GM12872 (cell line): ENCODE results near the gene CYB5D1.

Experiments used
- TF ChIP-seq, protein P1 (sequence below): IDR thresholded peaks from 3 replicates; pipeline ENCODE4 v1.5.1; 2011; ENCODE audit warnings: low read depth, mild to moderate bottlenecking, low read length, moderate library complexity; ENCODE audit not compliant: insufficient read depth

CYB5D1 gene

DNA sequence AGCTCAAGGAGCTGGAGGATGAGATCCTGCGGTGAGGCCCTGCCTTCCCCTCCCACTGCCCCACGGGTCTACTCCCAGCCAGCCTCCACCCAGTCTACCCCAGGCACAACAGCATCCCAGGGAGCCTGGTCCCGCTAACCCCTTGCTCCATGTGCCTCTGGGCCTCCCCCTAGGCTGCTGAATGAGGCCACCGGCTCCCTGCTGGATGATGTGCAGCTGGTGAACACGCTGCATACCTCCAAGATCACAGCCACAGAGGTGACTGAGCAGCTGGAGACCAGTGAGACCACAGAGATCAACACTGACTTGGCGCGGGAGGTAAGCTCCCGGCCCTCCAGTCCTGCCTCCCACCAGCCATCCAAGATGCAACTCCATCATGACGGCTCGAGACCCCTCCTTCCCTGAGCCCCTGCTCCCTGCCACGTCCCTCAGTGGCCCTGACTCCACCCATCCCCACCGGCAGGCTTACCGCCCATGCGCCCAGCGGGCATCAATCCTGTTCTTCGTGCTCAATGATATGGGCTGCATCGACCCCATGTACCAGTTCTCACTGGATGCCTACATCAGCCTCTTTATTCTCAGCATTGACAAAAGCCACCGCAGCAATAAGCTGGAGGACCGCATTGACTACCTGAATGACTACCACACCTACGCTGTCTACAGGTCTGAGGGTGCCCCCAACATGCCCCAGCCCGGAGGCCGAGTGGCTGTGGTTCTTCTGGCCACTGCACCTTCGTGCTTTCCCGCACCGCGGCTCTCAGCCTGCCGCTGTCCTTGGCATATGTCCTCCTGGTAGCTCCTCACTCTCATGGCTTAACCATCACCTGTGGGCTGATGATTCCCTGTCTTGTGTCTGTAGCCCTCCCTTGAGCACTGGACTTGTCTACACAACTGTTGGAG, 38.8 kb upstream of the CYB5D1 start:
- TF ChIP-seq, protein P1, sequence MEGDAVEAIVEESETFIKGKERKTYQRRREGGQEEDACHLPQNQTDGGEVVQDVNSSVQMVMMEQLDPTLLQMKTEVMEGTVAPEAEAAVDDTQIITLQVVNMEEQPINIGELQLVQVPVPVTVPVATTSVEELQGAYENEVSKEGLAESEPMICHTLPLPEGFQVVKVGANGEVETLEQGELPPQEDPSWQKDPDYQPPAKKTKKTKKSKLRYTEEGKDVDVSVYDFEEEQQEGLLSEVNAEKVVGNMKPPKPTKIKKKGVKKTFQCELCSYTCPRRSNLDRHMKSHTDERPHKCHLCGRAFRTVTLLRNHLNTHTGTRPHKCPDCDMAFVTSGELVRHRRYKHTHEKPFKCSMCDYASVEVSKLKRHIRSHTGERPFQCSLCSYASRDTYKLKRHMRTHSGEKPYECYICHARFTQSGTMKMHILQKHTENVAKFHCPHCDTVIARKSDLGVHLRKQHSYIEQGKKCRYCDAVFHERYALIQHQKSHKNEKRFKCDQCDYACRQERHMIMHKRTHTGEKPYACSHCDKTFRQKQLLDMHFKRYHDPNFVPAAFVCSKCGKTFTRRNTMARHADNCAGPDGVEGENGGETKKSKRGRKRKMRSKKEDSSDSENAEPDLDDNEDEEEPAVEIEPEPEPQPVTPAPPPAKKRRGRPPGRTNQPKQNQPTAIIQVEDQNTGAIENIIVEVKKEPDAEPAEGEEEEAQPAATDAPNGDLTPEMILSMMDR: no peak

GRCh38 chr17:7820231-7820630, 37.6 kb upstream of the CYB5D1 start:
- TF ChIP-seq, protein P1: no peak

DNA sequence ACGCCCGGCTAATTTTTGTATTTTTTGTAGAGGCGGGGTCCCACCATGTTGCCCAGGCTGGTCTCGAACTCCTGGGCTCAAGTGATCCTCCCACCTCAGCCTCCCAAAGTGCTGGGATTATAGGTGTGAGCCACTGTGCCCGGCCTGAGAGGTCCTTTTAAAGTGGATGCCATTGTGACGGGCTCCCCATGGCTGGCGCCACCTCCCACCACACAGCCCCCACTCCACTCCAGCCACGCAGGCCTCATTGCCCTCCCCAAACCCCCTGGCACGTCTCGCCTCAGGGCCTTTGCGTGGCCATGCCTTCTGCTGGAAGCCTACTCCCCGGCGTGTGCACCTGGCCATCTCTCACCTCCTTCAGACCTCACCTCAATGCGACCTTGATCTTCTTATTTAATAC, 35.7 kb upstream of the CYB5D1 start:
- TF ChIP-seq, protein P1: no peak

DNA sequence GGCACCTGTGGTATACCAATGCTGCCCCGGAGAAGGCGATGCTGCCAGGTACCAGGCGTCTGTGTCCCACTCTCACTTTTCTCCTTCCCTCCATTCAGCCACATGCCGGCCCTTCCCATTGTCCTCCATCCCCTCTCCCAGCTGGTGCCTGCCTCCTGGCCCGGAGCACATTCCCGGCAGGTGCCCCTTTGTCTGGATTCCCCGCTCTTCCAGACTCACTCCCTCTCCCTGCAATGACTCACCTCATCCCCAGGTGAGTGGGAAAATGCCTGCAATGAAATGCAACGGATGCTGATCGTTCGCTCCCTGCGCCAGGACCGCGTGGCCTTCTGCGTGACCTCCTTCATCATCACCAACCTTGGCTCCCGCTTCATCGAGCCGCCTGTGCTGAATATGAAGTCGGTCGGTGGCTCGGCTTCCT, 34.2 kb upstream of the CYB5D1 start:
- TF ChIP-seq, protein P1: no peak

DNA sequence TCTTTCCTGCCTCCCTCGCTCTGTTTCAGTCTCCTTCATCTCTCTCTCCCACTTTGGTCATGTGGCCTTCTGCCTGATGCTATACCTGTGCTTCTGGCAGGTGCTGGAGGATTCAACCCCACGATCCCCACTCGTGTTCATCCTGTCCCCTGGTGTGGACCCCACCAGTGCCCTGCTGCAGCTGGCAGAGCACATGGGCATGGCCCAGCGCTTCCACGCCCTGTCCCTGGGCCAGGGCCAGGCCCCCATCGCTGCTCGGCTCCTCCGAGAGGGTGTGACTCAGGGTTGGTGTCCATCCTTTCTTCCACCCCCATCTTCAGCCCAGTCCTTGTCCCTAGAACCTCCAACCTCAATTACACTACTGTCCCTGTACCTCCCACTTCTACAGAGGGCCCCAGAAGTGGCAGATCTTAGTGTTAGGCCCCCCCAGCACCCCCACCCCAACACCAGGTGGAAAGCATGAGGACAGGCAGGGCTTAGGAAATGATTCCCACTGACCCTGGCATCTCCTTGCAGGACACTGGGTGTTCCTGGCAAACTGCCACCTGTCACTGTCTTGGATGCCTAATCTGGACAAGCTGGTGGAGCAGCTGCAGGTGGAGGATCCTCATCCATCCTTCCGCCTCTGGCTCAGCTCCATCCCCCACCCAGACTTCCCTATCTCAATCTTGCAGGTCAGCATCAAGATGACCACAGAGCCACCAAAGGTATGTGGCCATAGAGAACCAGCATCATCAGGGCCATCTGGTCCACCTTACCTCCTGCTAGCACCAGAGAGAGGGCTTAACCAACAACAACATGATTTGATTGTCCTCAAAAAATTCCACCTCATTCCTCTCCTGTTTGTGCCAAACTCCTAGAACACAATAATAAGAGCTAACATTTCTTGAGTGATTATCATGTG, 33.5 kb upstream of the CYB5D1 start:
- TF ChIP-seq, protein P1: no peak

DNA sequence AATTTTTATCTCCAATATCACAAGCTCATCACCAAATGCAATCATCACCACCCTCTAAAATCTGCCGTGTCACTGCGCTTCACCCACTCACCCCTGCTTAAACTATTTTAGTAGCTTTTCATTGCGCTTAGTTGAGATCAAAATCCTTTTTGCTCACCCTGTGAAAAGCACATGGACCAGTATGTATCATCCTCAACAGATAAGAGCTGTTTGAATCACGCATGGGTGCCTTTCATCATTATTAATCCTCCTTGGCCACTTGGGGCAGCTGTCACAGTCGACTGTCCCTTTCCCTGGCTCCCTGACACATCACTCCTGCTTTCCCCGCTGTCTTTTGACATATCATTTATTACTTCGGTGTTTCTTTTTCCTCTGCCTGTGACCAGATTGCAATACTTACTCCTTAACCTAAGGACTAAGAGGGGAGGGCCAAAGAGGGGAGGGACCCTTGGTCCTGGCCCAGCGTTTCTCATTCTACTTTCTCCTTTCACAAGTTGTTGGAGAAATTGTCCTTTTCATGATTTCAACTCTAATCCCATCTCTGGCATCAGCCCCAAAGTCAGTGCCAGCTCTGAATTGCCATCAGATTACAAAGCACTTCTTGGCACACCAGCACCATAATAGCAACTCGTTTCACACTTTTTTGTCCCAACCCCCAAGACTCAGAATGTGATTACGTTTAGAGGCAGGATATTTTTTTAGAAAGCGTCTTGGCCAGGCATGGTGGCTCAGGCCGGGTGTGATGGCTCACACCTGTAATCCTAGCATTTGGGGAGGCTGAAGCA, 32.4 kb upstream of the CYB5D1 start:
- TF ChIP-seq, protein P1: no peak
